ENCODE data around the gene SMC6.

DNA sequence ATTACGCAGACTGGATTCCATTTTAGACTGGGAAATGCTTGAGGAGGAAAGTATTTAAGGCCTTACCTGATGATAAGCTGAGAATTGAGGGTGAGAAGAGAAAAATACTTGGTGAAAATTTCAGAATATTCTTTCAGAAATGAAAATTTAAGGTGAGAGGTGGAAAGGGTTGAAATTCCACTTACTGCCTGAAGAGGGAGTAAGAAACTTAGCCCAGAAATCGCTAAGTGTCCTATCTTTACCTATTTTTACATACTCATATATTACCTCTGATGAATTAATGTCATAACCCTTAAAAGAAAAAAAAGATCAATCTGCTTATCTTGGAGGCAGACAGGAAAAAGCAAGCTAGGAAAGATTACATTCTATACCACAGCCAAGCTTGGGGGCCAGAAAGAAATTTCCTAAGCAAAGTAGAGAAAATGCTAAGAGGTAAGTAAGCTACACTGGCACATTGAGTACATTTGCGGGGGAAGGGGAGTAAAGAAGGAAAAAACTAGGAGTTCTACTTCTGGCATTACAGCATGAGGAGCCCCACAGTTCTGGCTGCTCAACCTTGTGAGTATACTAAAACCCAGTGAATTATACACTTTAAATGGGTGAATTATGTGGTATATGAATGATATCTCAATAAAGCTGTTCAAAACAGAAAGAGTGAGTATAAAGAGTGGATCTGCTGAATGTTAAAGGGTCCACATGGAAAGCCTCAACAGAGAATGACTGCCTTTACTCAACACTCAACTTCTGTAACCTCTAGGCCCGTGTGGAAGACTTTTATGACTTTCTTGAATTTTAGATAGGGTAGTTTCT lies 33.8 kb downstream of the SMC6 start:
- TF ChIP-seq, protein P1, sequence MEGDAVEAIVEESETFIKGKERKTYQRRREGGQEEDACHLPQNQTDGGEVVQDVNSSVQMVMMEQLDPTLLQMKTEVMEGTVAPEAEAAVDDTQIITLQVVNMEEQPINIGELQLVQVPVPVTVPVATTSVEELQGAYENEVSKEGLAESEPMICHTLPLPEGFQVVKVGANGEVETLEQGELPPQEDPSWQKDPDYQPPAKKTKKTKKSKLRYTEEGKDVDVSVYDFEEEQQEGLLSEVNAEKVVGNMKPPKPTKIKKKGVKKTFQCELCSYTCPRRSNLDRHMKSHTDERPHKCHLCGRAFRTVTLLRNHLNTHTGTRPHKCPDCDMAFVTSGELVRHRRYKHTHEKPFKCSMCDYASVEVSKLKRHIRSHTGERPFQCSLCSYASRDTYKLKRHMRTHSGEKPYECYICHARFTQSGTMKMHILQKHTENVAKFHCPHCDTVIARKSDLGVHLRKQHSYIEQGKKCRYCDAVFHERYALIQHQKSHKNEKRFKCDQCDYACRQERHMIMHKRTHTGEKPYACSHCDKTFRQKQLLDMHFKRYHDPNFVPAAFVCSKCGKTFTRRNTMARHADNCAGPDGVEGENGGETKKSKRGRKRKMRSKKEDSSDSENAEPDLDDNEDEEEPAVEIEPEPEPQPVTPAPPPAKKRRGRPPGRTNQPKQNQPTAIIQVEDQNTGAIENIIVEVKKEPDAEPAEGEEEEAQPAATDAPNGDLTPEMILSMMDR (IDR thresholded peaks at IDR 0.05) = peak; percentile 54 to 66 (median 62)
- TF ChIP-seq POLR2AphosphoS5 (IDR thresholded peaks at IDR 0.05) = no peak
- TF ChIP-seq POLR2A (IDR thresholded peaks at IDR 0.05) = no peak

Measured in breast epithelium (tissue), 3 donors.